GM12874 (cell line): ENCODE data around the gene SNUPN.

Experiments used
- CTCF ChIP-seq: IDR thresholded peaks from 2 replicates; pipeline ENCODE4 v1.5.1; 2011; ENCODE audit warnings: low read depth, mild to moderate bottlenecking, control low read depth, low read length, moderate library complexity; ENCODE audit not compliant: insufficient read depth

SNUPN gene

GRCh38 chr15:75669191-75669878 is 43.8 kb upstream of the SNUPN start:
- no peak for TF ChIP-seq CTCF

- TF ChIP-seq CTCF = no peak
Measured at GRCh38 chr15:75666823-75667501, 41.4 kb upstream of the SNUPN start.

GRCh38 chr15:75663931-75664421 is 38.5 kb upstream of the SNUPN start:
- no peak for TF ChIP-seq CTCF

- TF ChIP-seq CTCF = no peak
Measured at GRCh38 chr15:75662823-75663519, 37.4 kb upstream of the SNUPN start.

- no peak for TF ChIP-seq CTCF
Measured at GRCh38 chr15:75661756-75662140, 36.2 kb upstream of the SNUPN start.

GRCh38 chr15:75661100-75661755 is 35.7 kb upstream of the SNUPN start:
- no peak for TF ChIP-seq CTCF
